Activated CD8-positive, alpha-beta T cell treated with anti-CD3 and anti-CD28 coated beads for 36 hours (primary cell): ENCODE results near the gene TTC28. TPM values are rescaled to one million over a fixed set of nuclear protein-coding genes. Genes with fewer than 3 reads are reported as not detected.

ENCODE experiments used
- ATAC-seq: fragments of 200-7000 bp; cut with Tn5 transposase; one replicate; pipeline ENCODE4 v1.10.0; 2021; ENCODE audit warnings: mild to moderate bottlenecking, moderate library complexity
- CTCF ChIA-PET: fragments of 350-600 bp; sonication (Branson Sonifier 250); formaldehyde crosslinking; loops from one replicate; lab custom pipeline; 2021; ENCODE audit warnings: antibody characterized with exemption; lab: Charles Lee
- POLR2A ChIA-PET: fragments of 350-600 bp; sonication (Branson Sonifier 250); formaldehyde crosslinking; loops from one replicate; lab custom pipeline; 2021; ENCODE audit warnings: antibody characterized with exemption; lab: Charles Lee
- DNase-seq: peaks from one replicate; pipeline ENCODE4 v3.0.0-alpha.2; 2020
- H3K27ac Mint-ChIP-seq: one replicate; pipeline ENCODE4 v1.8.0; 2021; ENCODE audit warnings: mild to moderate bottlenecking, mixed read lengths
- H3K27me3 Mint-ChIP-seq: one replicate; pipeline ENCODE4 v1.8.0; 2021; ENCODE audit warnings: mixed read lengths
- H3K36me3 Mint-ChIP-seq: one replicate; pipeline ENCODE4 v1.8.0; 2021; ENCODE audit warnings: low read depth, mixed read lengths
- H3K4me1 Mint-ChIP-seq: one replicate; pipeline ENCODE4 v1.8.0; 2021; ENCODE audit warnings: low read depth, mixed read lengths
- H3K4me3 Mint-ChIP-seq: one replicate; pipeline ENCODE4 v1.8.0; 2021; ENCODE audit warnings: mild to moderate bottlenecking, moderate library complexity, mixed read lengths
- H3K9me3 Mint-ChIP-seq: one replicate; pipeline ENCODE4 v1.8.0; 2021; ENCODE audit warnings: mixed read lengths
- CTCF ChIP-seq: fragments of 200-600 bp; IDR thresholded peaks from one replicate; pipeline ENCODE4 v1.8.0; 2022; ENCODE audit warnings: antibody characterized with exemption, mild to moderate bottlenecking
- intact Hi-C: fragments of 100-400 bp; cut with micrococcal nuclease; formaldehyde crosslinking; loops from one replicate; pipeline ENCODE4 v1.10.0; 2022
- total RNA-seq, 2 experiments: library from RNA; stranded (reverse); gene quantifications; one replicate each; pipeline ENCODE4 v1.2.3, GENCODE V29; 2021

TTC28 gene
- total RNA-seq, 2 experiments from 2014 or later = 0.58 to 1.9 TPM

GRCh38 chr22:27959335-27960090 lies 720.1 kb downstream of the TTC28 start:
- intact Hi-C loops = no loop called here
- no peak for DNase-seq
- no peak for ATAC-seq
- H3K27me3 Mint-ChIP-seq = no peaks in the 10 kb centered on the region
- H3K27ac Mint-ChIP-seq = no peak overlapping the region
- TF ChIP-seq CTCF = no peak
- ChIA-PET POLR2A (no interaction called here), CTCF (interaction anchor here (1.5 to 1.7 kb wide), 2 partner anchors 52 to 78 kb away, joined by 3 to 4 read pairs; no protein-coding TSS in a partner anchor)
- H3K36me3 Mint-ChIP-seq = no peaks in the 10 kb centered on the region
- H3K4me3 Mint-ChIP-seq = no peak overlapping the region
- H3K9me3 Mint-ChIP-seq = no peaks in the 10 kb centered on the region
- H3K4me1 Mint-ChIP-seq = no peaks in the 10 kb centered on the region

GRCh38 chr22:27952779-27953178 lies 726.9 kb downstream of the TTC28 start:
- ATAC-seq (no peak), DNase-seq (no peak)
- no peaks in the 10 kb centered on the region for H3K4me1 Mint-ChIP-seq
- H3K4me3 Mint-ChIP-seq = no peak overlapping the region
- CTCF ChIA-PET = no interaction called here
- POLR2A ChIA-PET = no interaction called here
- intact Hi-C loops = no loop called here
- TF ChIP-seq CTCF = no peak
- no peak overlapping the region for H3K27ac Mint-ChIP-seq
- H3K9me3 Mint-ChIP-seq = no peaks in the 10 kb centered on the region
- no peaks in the 10 kb centered on the region for H3K36me3 Mint-ChIP-seq
- H3K27me3 Mint-ChIP-seq = no peaks in the 10 kb centered on the region

GRCh38 chr22:27952091-27952490 lies 727.5 kb downstream of the TTC28 start:
- H3K36me3 Mint-ChIP-seq = no peaks in the 10 kb centered on the region
- H3K9me3 Mint-ChIP-seq = no peaks in the 10 kb centered on the region
- H3K27me3 Mint-ChIP-seq = no peaks in the 10 kb centered on the region
- ChIA-PET POLR2A (no interaction called here), CTCF (no interaction called here)
- no peak for ATAC-seq
- intact Hi-C loops = no loop called here
- DNase-seq = no peak
- H3K4me1 Mint-ChIP-seq = no peaks in the 10 kb centered on the region
- H3K4me3 Mint-ChIP-seq = no peak overlapping the region
- H3K27ac Mint-ChIP-seq = no peak overlapping the region
- TF ChIP-seq CTCF = no peak

GRCh38 chr22:27949421-27949820 lies 730.2 kb downstream of the TTC28 start:
- no peaks in the 10 kb centered on the region for H3K9me3 Mint-ChIP-seq
- no peak overlapping the region for H3K27ac Mint-ChIP-seq
- ChIA-PET CTCF (interaction anchor here (1.1 to 1.4 kb wide), 2 partner anchors 12 to 62 kb away, joined by 3 to 4 read pairs; no protein-coding TSS in a partner anchor), POLR2A (no interaction called here)
- DNase-seq (no peak), ATAC-seq (no peak)
- intact Hi-C loops = no loop called here
- H3K4me3 Mint-ChIP-seq = no peak overlapping the region
- H3K4me1 Mint-ChIP-seq = no peaks in the 10 kb centered on the region
- no peak for TF ChIP-seq CTCF
- no peaks in the 10 kb centered on the region for H3K36me3 Mint-ChIP-seq
- no peaks in the 10 kb centered on the region for H3K27me3 Mint-ChIP-seq

GRCh38 chr22:27948569-27948968 lies 731.1 kb downstream of the TTC28 start:
- no peaks in the 10 kb centered on the region for H3K9me3 Mint-ChIP-seq
- no peaks in the 10 kb centered on the region for H3K27me3 Mint-ChIP-seq
- TF ChIP-seq CTCF = no peak
- DNase-seq = no peak
- ATAC-seq = no peak
- intact Hi-C loops = no loop called here
- CTCF ChIA-PET = interaction anchor here (1.1 to 1.4 kb wide), 2 partner anchors 11 to 61 kb away, joined by 3 to 4 read pairs; no protein-coding TSS in a partner anchor
- H3K36me3 Mint-ChIP-seq = no peaks in the 10 kb centered on the region
- H3K27ac Mint-ChIP-seq = no peak overlapping the region
- POLR2A ChIA-PET = no interaction called here
- no peak overlapping the region for H3K4me3 Mint-ChIP-seq
- no peaks in the 10 kb centered on the region for H3K4me1 Mint-ChIP-seq
